H7 (cell line): ENCODE measurements around the gene CLPTM1L. TPM values are rescaled to one million over a fixed set of nuclear protein-coding genes. Genes with fewer than 3 reads are reported as not detected.

Experiments
- DNase-seq: peaks from one replicate; pipeline ENCODE4 v3.0.0; 2012
- H3K27me3 ChIP-seq: 2 replicates; pipeline ENCODE4 v1.6.0; 2011; ENCODE audit warnings: mild to moderate bottlenecking, low read length; ENCODE audit not compliant: control insufficient read depth, insufficient read depth
- H3K36me3 ChIP-seq: replicated peaks from 2 replicates; pipeline ENCODE4 v1.5.1; 2011; ENCODE audit warnings: low read length; ENCODE audit not compliant: control insufficient read depth, insufficient read depth
- H3K4me3 ChIP-seq: 2 replicates; pipeline ENCODE4 v1.5.1; 2011; ENCODE audit warnings: low read depth, mild to moderate bottlenecking, control low read depth, low read length, moderate library complexity; ENCODE audit not compliant: insufficient read depth
- total RNA-seq: library from RNA; depleted of rRNA; stranded (reverse); fragments of >200 nt; shearing (Covaris generic); gene quantifications from 2 replicates; pipeline ENCODE4 v1.2.3, GENCODE V29; 2014; rRNA removed

The CLPTM1L gene
- total RNA-seq: 171 and 173 TPM in 2 replicates

GRCh38 chr5:1344975-1345838 is at the start of gene CLPTM1L:
TSS of gene CLPTM1L (minus strand) at chr5:1345099. CDS start at chr5:1344841, 258 bp downstream.
- Histone ChIP-seq H3K4me3 (peak within 1 kb of the TSS; percentile 82), H3K27me3 (no peaks in the 10 kb centered on the region), H3K36me3 (peaks cover 18% of the 10 kb centered on the region)
- DNase-seq: peak; percentile 99

GRCh38 chr5:1393571-1394501 is 48.9 kb upstream of the CLPTM1L start:
- Histone ChIP-seq H3K4me3 (no peak overlapping the region), H3K36me3 (no peaks in the 10 kb centered on the region), H3K27me3 (no peaks in the 10 kb centered on the region)
- DNase-seq: no peak

- Histone ChIP-seq H3K36me3 (no peaks in the 10 kb centered on the region), H3K27me3 (no peaks in the 10 kb centered on the region), H3K4me3 (no peak overlapping the region)
- no peak for DNase-seq
Observed at GRCh38 chr5:1392801-1393565, 48.1 kb upstream of the CLPTM1L start.

GRCh38 chr5:1392261-1392660 is 47.4 kb upstream of the CLPTM1L start:
- no peak for DNase-seq
- H3K27me3 ChIP-seq: peaks cover 3% of the 10 kb centered on the region
- no peaks in the 10 kb centered on the region for H3K36me3 ChIP-seq
- H3K4me3 ChIP-seq: no peak overlapping the region

- H3K27me3 ChIP-seq: peaks cover 9% of the 10 kb centered on the region
- no peaks in the 10 kb centered on the region for H3K36me3 ChIP-seq
- no peak for DNase-seq
- no peak overlapping the region for H3K4me3 ChIP-seq
Observed at GRCh38 chr5:1391691-1392090, 46.8 kb upstream of the CLPTM1L start.

GRCh38 chr5:1390861-1391600 is 46.1 kb upstream of the CLPTM1L start:
- H3K36me3 ChIP-seq: no peaks in the 10 kb centered on the region
- H3K4me3 ChIP-seq: no peak overlapping the region
- DNase-seq: peak; percentile 56
- peaks cover 15% of the 10 kb centered on the region for H3K27me3 ChIP-seq

- H3K4me3 ChIP-seq: no peak overlapping the region
- H3K27me3 ChIP-seq: peaks cover 19% of the 10 kb centered on the region
- H3K36me3 ChIP-seq: no peaks in the 10 kb centered on the region
- peak; percentile 55 for DNase-seq
Observed at GRCh38 chr5:1390333-1390732, 45.4 kb upstream of the CLPTM1L start.

- Histone ChIP-seq H3K4me3 (no peak overlapping the region), H3K27me3 (peaks cover 20% of the 10 kb centered on the region), H3K36me3 (no peaks in the 10 kb centered on the region)
- DNase-seq: no peak
Observed at GRCh38 chr5:1388383-1388967, 43.6 kb upstream of the CLPTM1L start.

GRCh38 chr5:1387876-1388275 is 43.0 kb upstream of the CLPTM1L start:
- Histone ChIP-seq H3K4me3 (no peak overlapping the region), H3K36me3 (no peaks in the 10 kb centered on the region), H3K27me3 (peaks cover 20% of the 10 kb centered on the region)
- DNase-seq: no peak

GRCh38 chr5:1387059-1387755 is 42.3 kb upstream of the CLPTM1L start:
- no peak overlapping the region for H3K4me3 ChIP-seq
- H3K27me3 ChIP-seq: peaks cover 20% of the 10 kb centered on the region
- DNase-seq: peak; percentile 51
- no peaks in the 10 kb centered on the region for H3K36me3 ChIP-seq

GRCh38 chr5:1386274-1386717 is 41.4 kb upstream of the CLPTM1L start:
- peak; percentile 91 for DNase-seq
- Histone ChIP-seq H3K36me3 (no peaks in the 10 kb centered on the region), H3K27me3 (peaks cover 20% of the 10 kb centered on the region), H3K4me3 (peak overlapping the region; percentile 54)

- H3K4me3 ChIP-seq: peak overlapping the region; percentile 54
- peak; percentile 98 for DNase-seq
- peaks cover 22% of the 10 kb centered on the region for H3K27me3 ChIP-seq
- no peaks in the 10 kb centered on the region for H3K36me3 ChIP-seq
Observed at GRCh38 chr5:1385395-1386273, 40.7 kb upstream of the CLPTM1L start.
